ENCODE data around the gene ENDOD1. TPM values are rescaled to one million over a fixed set of nuclear protein-coding genes. Genes with fewer than 3 reads are reported as not detected.

Gene ENDOD1
- total and polyA plus RNA-seq, 4 donors: 10.4 to 55.1 (median 25.0) TPM

DNA sequence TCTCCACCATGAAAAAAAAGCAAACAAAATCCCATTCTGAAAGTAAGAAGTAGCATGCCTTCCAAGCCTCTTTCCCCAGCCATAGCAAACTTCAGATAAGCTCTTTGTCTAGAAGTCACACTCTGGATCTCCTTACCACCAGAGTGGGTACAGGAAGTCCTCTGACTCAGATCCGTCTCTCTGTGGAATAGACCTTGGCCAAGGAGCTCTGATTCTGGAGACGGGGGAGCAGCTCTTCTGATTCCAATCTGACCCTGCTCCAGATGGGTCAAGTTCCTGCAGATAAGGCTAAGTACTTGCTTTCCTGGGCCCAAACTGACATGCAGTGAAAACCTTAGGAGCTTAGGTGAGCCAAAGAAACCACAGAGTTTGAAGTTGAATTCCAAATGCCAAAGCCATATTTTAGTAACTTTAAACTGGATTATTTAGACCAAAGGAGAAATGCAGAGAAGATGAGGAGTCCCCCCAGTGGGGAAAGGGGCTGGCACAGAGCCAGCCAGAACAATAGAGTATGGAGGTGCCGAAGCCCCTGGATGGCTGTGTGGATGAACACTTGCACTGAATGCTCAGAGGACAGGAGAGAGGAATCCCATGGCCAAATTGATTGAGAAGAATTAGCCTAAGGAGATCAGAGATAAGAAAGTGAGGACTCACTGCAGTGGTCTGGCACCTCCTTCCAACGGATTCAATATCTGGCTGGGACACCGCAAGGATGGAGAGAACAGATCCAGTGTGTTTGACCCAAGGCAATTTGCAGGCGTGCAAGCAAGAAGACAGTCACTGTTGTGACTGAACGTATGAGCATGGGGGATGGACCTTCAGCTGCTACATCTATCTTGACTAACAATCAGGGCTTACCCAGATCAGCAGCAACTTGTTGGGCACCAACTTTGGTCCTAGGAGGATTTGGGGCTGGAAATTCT lies 54.9 kb downstream of the ENDOD1 start:
- H3K4me3 ChIP-seq: no peak overlapping the region
- DNase-seq: no peak
- H3K9ac ChIP-seq (ENCODE audit: insufficient read depth in 1 of 2, low read length in 2 of 2): no peak overlapping the region
- H3K27ac ChIP-seq (ENCODE audit: low read depth in 1 of 2, low read length in 1 of 2): no peak overlapping the region
- no peak for TF ChIP-seq CTCF (IDR thresholded peaks at IDR 0.05; ENCODE audit: control extremely low read depth, extremely low read depth)
- no peak for ATAC-seq (ENCODE audit: insufficient read depth, low FRiP score)
- H3K9me3 ChIP-seq (ENCODE audit: control insufficient read depth in 4 of 4, insufficient read depth in 3 of 4, low read length in 3 of 4): no peaks in the 10 kb centered on the region
- WGBS, 2 donors: 75 to 88% methylated on average over 7 of the region's 7 CpGs
- peaks cover 0 to 12% (median 4%) of the 10 kb centered on the region in 5 donors for H3K4me1 ChIP-seq (ENCODE audit: control insufficient read depth in 5 of 5, insufficient read depth in 5 of 5, low read length in 5 of 5)
- H3K27me3 ChIP-seq (ENCODE audit: control insufficient read depth in 3 of 3, insufficient read depth in 3 of 3, low read length in 2 of 3): no peaks in the 10 kb centered on the region
- H3K36me3 ChIP-seq (ENCODE audit: control insufficient read depth in 4 of 4, insufficient read depth in 4 of 4, low read length in 4 of 4): no peaks in the 10 kb centered on the region

DNA sequence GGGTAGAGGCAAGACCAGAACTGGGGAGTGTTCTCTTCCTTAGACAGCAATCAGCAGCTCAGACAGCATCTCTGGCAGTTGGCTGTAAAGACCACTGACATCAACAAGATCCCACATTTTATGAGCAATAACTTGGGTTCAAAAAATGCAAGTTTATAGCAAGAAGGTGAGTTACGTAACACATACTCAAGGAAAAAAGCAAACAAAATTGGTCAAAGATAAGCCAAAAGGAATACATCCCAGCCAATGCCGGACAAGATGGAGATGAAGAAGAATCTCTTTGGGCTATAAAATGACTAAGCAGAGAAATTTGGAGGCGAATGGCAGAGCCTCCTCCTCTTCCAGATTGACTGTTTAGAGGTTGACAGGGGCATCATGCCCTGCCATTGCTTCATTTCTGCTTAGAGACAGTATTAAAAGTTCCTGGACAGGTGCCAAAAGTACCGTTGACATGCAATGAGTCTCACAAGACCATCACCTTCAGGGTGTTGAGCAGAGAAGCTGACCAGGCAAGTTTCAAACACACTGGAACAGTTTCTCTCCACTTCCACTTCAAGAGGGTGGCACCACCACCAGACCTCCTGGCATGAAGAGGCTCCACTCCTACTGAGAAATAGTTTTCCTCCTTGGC lies 55.9 kb downstream of the ENDOD1 start:
- 71 to 77% methylated on average over 4 of the region's 4 CpGs for WGBS, 2 donors
- no peak for ATAC-seq (ENCODE audit: insufficient read depth, low FRiP score)
- no peaks in the 10 kb centered on the region for H3K36me3 ChIP-seq (ENCODE audit: control insufficient read depth in 4 of 4, insufficient read depth in 4 of 4, low read length in 4 of 4)
- no peak for DNase-seq
- no peaks in the 10 kb centered on the region for H3K27me3 ChIP-seq (ENCODE audit: control insufficient read depth in 3 of 3, insufficient read depth in 3 of 3, low read length in 2 of 3)
- H3K4me3 ChIP-seq: no peak overlapping the region
- peaks cover 0 to 18% (median 7%) of the 10 kb centered on the region in 5 donors for H3K4me1 ChIP-seq (ENCODE audit: control insufficient read depth in 5 of 5, insufficient read depth in 5 of 5, low read length in 5 of 5)
- no peak overlapping the region for H3K27ac ChIP-seq (ENCODE audit: low read depth in 1 of 2, low read length in 1 of 2)
- no peaks in the 10 kb centered on the region for H3K9me3 ChIP-seq (ENCODE audit: control insufficient read depth in 4 of 4, insufficient read depth in 3 of 4, low read length in 3 of 4)
- no peak overlapping the region for H3K9ac ChIP-seq (ENCODE audit: insufficient read depth in 1 of 2, low read length in 2 of 2)
- no peak for TF ChIP-seq CTCF (IDR thresholded peaks at IDR 0.05; ENCODE audit: control extremely low read depth, extremely low read depth)

GRCh38 chr11:95147364-95147905 lies 57.8 kb downstream of the ENDOD1 start:
- no peak for ATAC-seq (ENCODE audit: insufficient read depth, low FRiP score)
- Histone ChIP-seq H3K4me3 (no peak overlapping the region), H3K4me1 (ENCODE audit: control insufficient read depth in 5 of 5, insufficient read depth in 5 of 5, low read length in 5 of 5) (peaks cover 0 to 18% (median 7%) of the 10 kb centered on the region in 5 donors), H3K27ac (ENCODE audit: low read depth in 1 of 2, low read length in 1 of 2) (no peak overlapping the region), H3K36me3 (ENCODE audit: control insufficient read depth in 4 of 4, insufficient read depth in 4 of 4, low read length in 4 of 4) (no peaks in the 10 kb centered on the region), H3K27me3 (ENCODE audit: control insufficient read depth in 3 of 3, insufficient read depth in 3 of 3, low read length in 2 of 3) (no peaks in the 10 kb centered on the region), H3K9ac (ENCODE audit: insufficient read depth in 1 of 2, low read length in 2 of 2) (no peak overlapping the region), H3K9me3 (ENCODE audit: control insufficient read depth in 4 of 4, insufficient read depth in 3 of 4, low read length in 3 of 4) (no peaks in the 10 kb centered on the region)
- 16 to 19% methylated on average over 4 of the region's 4 CpGs for WGBS, 2 donors
- DNase-seq: peak in 2 of 3 donors; percentile 55 to 62
- TF ChIP-seq CTCF (IDR thresholded peaks at IDR 0.05; ENCODE audit: control extremely low read depth, extremely low read depth): no peak
